SK-N-SH treated with all-trans-retinoic acid at 6 μM for 48 hours (cell line): ENCODE data around the gene UBE2V1.

Experiments
- ATAC-seq: fragments of 200-7000 bp; cut with Tn5 transposase; 3 replicates; pipeline ENCODE4 v1.9.1; 2020; ENCODE audit warnings: mild to moderate bottlenecking, moderate library complexity
- ARNTL ChIP-seq: fragments of 450-650 bp; formaldehyde crosslinking; IDR thresholded peaks from 2 replicates; pipeline ENCODE4 v1.5.0; 2020; ENCODE audit warnings: low read depth, mild to moderate bottlenecking, moderate library complexity, borderline replicate concordance
- BACH2 ChIP-seq: fragments of 250-450 bp; sonication (Bioruptor Pico); IDR thresholded peaks from 2 replicates; pipeline ENCODE4 v1.9.0; 2021; ENCODE audit warnings: mild to moderate bottlenecking, borderline replicate concordance
- CREB5 ChIP-seq: fragments of 250-450 bp; sonication (Bioruptor Pico); IDR thresholded peaks from 2 replicates; pipeline ENCODE4 v1.5.1; 2020; ENCODE audit warnings: low read depth, mild to moderate bottlenecking, moderate library complexity
- CSDC2 ChIP-seq: fragments of 250-450 bp; sonication (Bioruptor Pico); IDR thresholded peaks from 2 replicates; pipeline ENCODE4 v1.5.0; 2020; ENCODE audit warnings: mild to moderate bottlenecking, moderate library complexity
- ESRRG ChIP-seq: fragments of 250-450 bp; sonication (Bioruptor Pico); IDR thresholded peaks from 2 replicates; pipeline ENCODE4 v1.6.1; 2021; ENCODE audit warnings: mild to moderate bottlenecking
- GLIS3 ChIP-seq: fragments of 250-450 bp; sonication (Bioruptor Pico); IDR thresholded peaks from 2 replicates; pipeline ENCODE4 v1.5.0; 2020; ENCODE audit warnings: mild to moderate bottlenecking, moderate library complexity
- ISL1 ChIP-seq: fragments of 250-450 bp; sonication (Bioruptor Pico); IDR thresholded peaks from 2 replicates; pipeline ENCODE4 v2.1.2; 2022; ENCODE audit warnings: mild to moderate bottlenecking, moderate library complexity
- OSR1 ChIP-seq: fragments of 250-450 bp; sonication (Bioruptor Pico); IDR thresholded peaks from 2 replicates; pipeline ENCODE4 v1.8.0; 2022; ENCODE audit warnings: moderate library complexity, mild to moderate bottlenecking, inconsistent platforms
- PATZ1 ChIP-seq: fragments of 250-450 bp; sonication (Bioruptor Pico); IDR thresholded peaks from 2 replicates; pipeline ENCODE4 v1.8.0; 2020; ENCODE audit warnings: mild to moderate bottlenecking, moderate library complexity, borderline replicate concordance
- POU6F1 ChIP-seq: fragments of 250-450 bp; sonication (Bioruptor Pico); IDR thresholded peaks from 2 replicates; pipeline ENCODE4 v1.8.0; 2021; ENCODE audit warnings: low read depth, mild to moderate bottlenecking, moderate library complexity, borderline replicate concordance
- PPARA ChIP-seq: fragments of 250-450 bp; sonication (Bioruptor Pico); IDR thresholded peaks from 2 replicates; pipeline ENCODE4 v1.5.0; 2020; ENCODE audit warnings: mild to moderate bottlenecking, borderline replicate concordance
- RARB ChIP-seq: fragments of 250-450 bp; sonication (Bioruptor Pico); IDR thresholded peaks from 2 replicates; pipeline ENCODE4 v1.8.0; 2021; ENCODE audit warnings: mild to moderate bottlenecking, moderate library complexity
- SNAI2 ChIP-seq: fragments of 250-450 bp; sonication (Bioruptor Pico); IDR thresholded peaks from 2 replicates; pipeline ENCODE4 v1.5.0; 2020; ENCODE audit warnings: mild to moderate bottlenecking, moderate library complexity
- TCF4 ChIP-seq: fragments of 250-450 bp; sonication (Bioruptor Pico); IDR thresholded peaks from 2 replicates; pipeline ENCODE4 v1.8.0; 2021; ENCODE audit warnings: mild to moderate bottlenecking, moderate library complexity, borderline replicate concordance
- TOX ChIP-seq: fragments of 250-450 bp; sonication (Bioruptor Pico); IDR thresholded peaks from 2 replicates; pipeline ENCODE4 v1.8.0; 2021; ENCODE audit warnings: mild to moderate bottlenecking, moderate library complexity, borderline replicate concordance
- TSHZ2 ChIP-seq: fragments of 250-450 bp; sonication (Bioruptor Pico); IDR thresholded peaks from 2 replicates; pipeline ENCODE4 v1.5.0; 2020; ENCODE audit warnings: mild to moderate bottlenecking, moderate library complexity
- ZC3H10 ChIP-seq: fragments of 250-450 bp; sonication (Bioruptor Pico); IDR thresholded peaks from 2 replicates; pipeline ENCODE4 v1.5.1; 2021; ENCODE audit warnings: mild to moderate bottlenecking, moderate library complexity
- ZFP3 ChIP-seq: fragments of 250-450 bp; sonication (Bioruptor Pico); IDR thresholded peaks from 2 replicates; pipeline ENCODE4 v1.5.0; 2020; ENCODE audit warnings: mild to moderate bottlenecking, moderate library complexity
- ZFP30 ChIP-seq: fragments of 450-650 bp; formaldehyde crosslinking; IDR thresholded peaks from 2 replicates; pipeline ENCODE4 v1.5.0; 2022; ENCODE audit warnings: mild to moderate bottlenecking, moderate library complexity
- ZNF565 ChIP-seq: fragments of 450-650 bp; formaldehyde crosslinking; conservative IDR thresholded peaks from 2 replicates; pipeline ENCODE4 v1.5.0; 2020; ENCODE audit warnings: low read depth, mild to moderate bottlenecking, moderate library complexity
- ZNF70 ChIP-seq: fragments of 450-650 bp; formaldehyde crosslinking; IDR thresholded peaks from 2 replicates; pipeline ENCODE4 v1.5.0; 2020; ENCODE audit warnings: mild to moderate bottlenecking, moderate library complexity
- ZNF8 ChIP-seq: fragments of 450-650 bp; formaldehyde crosslinking; IDR thresholded peaks from 2 replicates; pipeline ENCODE4 v1.5.0; 2020; ENCODE audit warnings: mild to moderate bottlenecking, moderate library complexity

UBE2V1 gene

GRCh38 chr20:50036703-50037102 lies 76.2 kb downstream of the UBE2V1 start:
- TF ChIP-seq SNAI2 (no peak), ZNF70 (CRISPR knock-in tag) (no peak), TSHZ2 (CRISPR knock-in tag) (no peak), ZFP30 (CRISPR knock-in tag) (no peak), ISL1 (CRISPR knock-in tag) (no peak), ZNF8 (CRISPR knock-in tag) (no peak), PATZ1 (CRISPR knock-in tag) (no peak), ESRRG (CRISPR knock-in tag) (no peak), PPARA (CRISPR knock-in tag) (no peak), OSR1 (CRISPR knock-in tag) (no peak), BACH2 (no peak), ARNTL (CRISPR knock-in tag) (no peak), CREB5 (CRISPR knock-in tag) (no peak)
- no peak for ATAC-seq

GRCh38 chr20:50034567-50035180 lies 78.3 kb downstream of the UBE2V1 start:
- TF ChIP-seq RARB (no peak), ZNF565 (CRISPR knock-in tag) (no peak), CREB5 (CRISPR knock-in tag) (no peak), PATZ1 (CRISPR knock-in tag) (no peak), ZFP30 (CRISPR knock-in tag) (no peak), ZC3H10 (CRISPR knock-in tag) (no peak), ISL1 (CRISPR knock-in tag) (no peak), TCF4 (CRISPR knock-in tag) (no peak), CSDC2 (CRISPR knock-in tag) (no peak), OSR1 (CRISPR knock-in tag) (no peak), ESRRG (CRISPR knock-in tag) (no peak), GLIS3 (CRISPR knock-in tag) (no peak), PPARA (CRISPR knock-in tag) (no peak), TOX (CRISPR knock-in tag) (no peak), ZFP3 (CRISPR knock-in tag) (no peak), POU6F1 (no peak), TSHZ2 (CRISPR knock-in tag) (no peak), ZNF8 (CRISPR knock-in tag) (no peak)
- ATAC-seq = peak; percentile 80
